Measurements from ENCODE around the gene SAC3D1. TPM values are rescaled to one million over a fixed set of nuclear protein-coding genes. Genes with fewer than 3 reads are reported as not detected.

SAC3D1 gene
- total RNA-seq, 4 donors from 2014 or later: 2.1 to 13.1 (median 6.0) TPM

DNA sequence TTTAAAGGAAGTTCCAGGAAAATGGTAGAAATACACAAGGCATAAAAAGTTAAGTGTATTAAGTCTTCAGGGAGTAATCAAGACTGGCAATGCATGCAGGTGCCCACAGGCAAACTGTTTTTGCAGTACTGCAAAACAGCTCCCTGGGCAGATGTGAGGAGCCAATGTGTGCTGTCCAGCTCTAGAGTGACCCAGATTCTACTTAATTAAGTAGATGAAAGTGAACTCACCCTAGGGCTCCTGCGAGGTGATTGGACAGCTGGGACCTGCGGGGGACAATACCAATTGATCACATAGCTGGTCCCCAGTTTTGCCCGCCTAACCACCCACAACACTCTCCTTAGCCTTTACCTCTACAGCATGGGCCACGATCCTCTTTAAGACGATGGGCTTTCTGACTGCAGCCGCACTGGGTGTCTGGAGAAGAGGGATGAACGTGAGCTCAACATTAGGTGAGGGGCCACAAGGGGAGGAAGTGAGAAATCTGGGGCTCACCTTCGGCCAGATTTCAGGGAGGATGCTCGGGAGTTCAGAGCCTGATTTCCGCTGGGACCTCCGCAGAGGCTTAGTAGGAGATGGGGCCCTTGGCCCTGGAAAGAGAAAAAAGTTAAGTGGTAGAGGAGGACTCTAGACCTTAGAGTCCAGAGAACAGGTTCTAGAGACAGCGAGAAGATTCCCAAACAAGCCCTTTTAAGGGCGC is 42.3 kb downstream of the SAC3D1 start:
- no peak for DNase-seq
- Histone ChIP-seq H3K4me1 (peaks cover 8 to 17% of the 10 kb centered on the region in 2 donors), H3K27ac (peak overlapping the region in 1 of 3 donors; percentile 87), H3K4me3 (replicated peaks in 1 of 3) (peak overlapping the region in 2 of 3 donors; percentile 56 to 82), H3K36me3 (peaks cover 7 to 22% of the 10 kb centered on the region in 2 donors), H3K9me3 (no peaks in the 10 kb centered on the region), H3K27me3 (no peaks in the 10 kb centered on the region)
- intact Hi-C loops (cut with DNase I): no loop called here
- TF ChIP-seq, protein P1, sequence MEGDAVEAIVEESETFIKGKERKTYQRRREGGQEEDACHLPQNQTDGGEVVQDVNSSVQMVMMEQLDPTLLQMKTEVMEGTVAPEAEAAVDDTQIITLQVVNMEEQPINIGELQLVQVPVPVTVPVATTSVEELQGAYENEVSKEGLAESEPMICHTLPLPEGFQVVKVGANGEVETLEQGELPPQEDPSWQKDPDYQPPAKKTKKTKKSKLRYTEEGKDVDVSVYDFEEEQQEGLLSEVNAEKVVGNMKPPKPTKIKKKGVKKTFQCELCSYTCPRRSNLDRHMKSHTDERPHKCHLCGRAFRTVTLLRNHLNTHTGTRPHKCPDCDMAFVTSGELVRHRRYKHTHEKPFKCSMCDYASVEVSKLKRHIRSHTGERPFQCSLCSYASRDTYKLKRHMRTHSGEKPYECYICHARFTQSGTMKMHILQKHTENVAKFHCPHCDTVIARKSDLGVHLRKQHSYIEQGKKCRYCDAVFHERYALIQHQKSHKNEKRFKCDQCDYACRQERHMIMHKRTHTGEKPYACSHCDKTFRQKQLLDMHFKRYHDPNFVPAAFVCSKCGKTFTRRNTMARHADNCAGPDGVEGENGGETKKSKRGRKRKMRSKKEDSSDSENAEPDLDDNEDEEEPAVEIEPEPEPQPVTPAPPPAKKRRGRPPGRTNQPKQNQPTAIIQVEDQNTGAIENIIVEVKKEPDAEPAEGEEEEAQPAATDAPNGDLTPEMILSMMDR (IDR thresholded peaks at IDR 0.05): no peak
- no peak for TF ChIP-seq POLR2A (IDR thresholded peaks at IDR 0.05)
- 2 to 3% methylated on average over 12 of the region's 13 CpGs for WGBS, 2 donors

DNA sequence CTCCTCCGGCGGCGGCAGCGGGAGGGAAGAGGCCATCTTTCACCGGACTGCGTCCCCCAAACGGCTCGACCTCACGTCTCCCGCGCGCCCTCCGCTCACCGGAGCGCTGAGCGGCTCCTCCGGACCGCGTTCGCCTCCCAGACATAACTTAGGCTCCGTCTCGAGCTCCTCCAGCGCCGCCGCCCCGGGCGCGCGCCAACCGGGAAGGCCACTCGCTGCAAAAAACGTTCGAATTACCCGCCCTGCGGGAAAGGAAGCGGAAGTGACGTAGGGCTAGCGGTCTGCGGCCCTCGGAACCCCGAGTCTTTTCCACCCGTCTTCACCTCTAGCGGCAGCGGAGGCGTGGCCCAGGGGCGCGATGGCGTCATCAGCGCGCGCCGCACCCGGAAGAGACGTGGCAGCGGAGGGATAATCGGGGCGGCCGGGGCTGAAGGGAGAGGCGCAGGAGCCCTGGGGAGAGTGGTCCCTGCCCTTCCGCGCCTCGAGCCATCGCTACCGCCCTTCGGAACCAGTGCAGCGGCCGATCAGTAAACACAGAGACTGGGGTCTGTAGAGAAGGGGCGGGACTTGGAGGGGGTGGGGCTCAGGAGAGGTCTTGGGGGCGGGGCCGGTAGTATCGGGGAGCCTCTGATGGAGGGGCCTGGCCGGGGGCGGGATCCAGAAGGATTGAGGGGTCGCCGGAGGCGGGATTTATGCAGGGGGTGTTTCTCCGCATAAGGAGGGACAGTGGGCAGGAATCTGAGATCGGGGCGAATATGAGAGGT is 43.0 kb downstream of the SAC3D1 start, which contains the start of the genes CDCA5 and ZFPL1:
CDCA5 (minus strand) TSS at position 207 of the 764 bp plus-strand sequence; CDS start at position 145, 62 bp downstream.
ZFPL1 (plus strand) TSS at position 389 of the 764 bp plus-strand sequence. CDS start 477 bp downstream, outside the sequence.
- intact Hi-C loops (cut with DNase I): loop anchor here (2.0 kb wide), 1 partner anchor 69 kb away; the partner anchor contains the start of gene ARL2
- Histone ChIP-seq H3K4me3 (replicated peaks in 1 of 3) (peak within 1 kb of the TSS; percentile 44 to 82 (median 56)), H3K4me1 (peaks cover 8 to 17% of the 10 kb centered on the region in 2 donors), H3K9me3 (no peaks in the 10 kb centered on the region), H3K27me3 (no peaks in the 10 kb centered on the region), H3K36me3 (peaks cover 7 to 22% of the 10 kb centered on the region in 2 donors), H3K27ac (peak within 1 kb of the TSS; percentile 84 to 92 (median 87))
- TF ChIP-seq POLR2A (IDR thresholded peaks at IDR 0.05): peak in 1 of 2 donors; percentile 70
- TF ChIP-seq, protein P1 (IDR thresholded peaks at IDR 0.05): no peak
- WGBS, 2 donors: 1 to 2% methylated on average over 46 to 51 of the region's 79 CpGs
- DNase-seq: peak; percentile 94

DNA sequence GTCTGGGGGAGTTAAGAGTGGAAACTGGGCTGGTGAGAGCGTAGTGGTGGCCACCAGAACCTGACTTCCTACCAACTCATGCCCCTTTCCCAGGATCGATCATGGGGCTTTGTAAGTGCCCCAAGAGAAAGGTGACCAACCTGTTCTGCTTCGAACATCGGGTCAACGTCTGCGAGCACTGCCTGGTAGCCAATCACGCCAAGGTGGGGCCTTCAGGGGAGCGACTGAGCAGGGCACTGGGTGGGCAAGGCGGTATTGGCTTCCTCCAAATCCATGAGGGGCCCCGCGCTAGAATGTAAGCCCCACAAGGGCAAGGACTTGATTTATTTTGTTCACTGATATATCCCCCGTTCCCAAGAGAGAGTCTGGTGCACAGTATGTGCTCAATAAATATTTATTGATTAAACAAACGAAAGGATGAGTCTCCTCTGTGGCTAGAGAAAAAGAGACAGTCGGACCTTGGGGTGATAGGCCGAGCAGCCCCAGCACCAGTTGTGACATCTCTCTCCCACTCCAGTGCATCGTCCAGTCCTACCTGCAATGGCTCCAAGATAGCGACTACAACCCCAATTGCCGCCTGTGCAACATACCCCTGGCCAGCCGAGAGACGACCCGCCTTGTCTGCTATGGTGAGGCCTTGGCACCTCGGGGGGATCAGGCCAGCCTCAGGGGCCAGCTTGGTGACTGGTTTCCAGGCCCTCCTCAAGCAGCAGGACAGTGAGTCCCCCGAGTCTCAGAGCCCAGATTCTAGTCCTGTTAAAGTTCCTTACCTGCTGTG is 43.8 kb downstream of the SAC3D1 start:
- 43 to 65% methylated on average over 18 to 22 of the region's 23 CpGs for WGBS, 2 donors
- Histone ChIP-seq H3K27ac (peak overlapping the region in 2 of 3 donors; percentile 87 to 92), H3K9me3 (no peaks in the 10 kb centered on the region), H3K4me1 (peaks cover 8 to 17% of the 10 kb centered on the region in 2 donors), H3K4me3 (replicated peaks in 1 of 3) (peak overlapping the region; percentile 44 to 82 (median 56)), H3K27me3 (no peaks in the 10 kb centered on the region), H3K36me3 (peaks cover 7 to 22% of the 10 kb centered on the region in 2 donors)
- no peak for TF ChIP-seq POLR2A (IDR thresholded peaks at IDR 0.05)
- TF ChIP-seq, protein P1 (IDR thresholded peaks at IDR 0.05): no peak
- no peak for DNase-seq
- intact Hi-C loops (cut with DNase I): loop anchor here (2.0 kb wide), 1 partner anchor 70 kb away; the partner anchor contains the start of gene ARL2

DNA sequence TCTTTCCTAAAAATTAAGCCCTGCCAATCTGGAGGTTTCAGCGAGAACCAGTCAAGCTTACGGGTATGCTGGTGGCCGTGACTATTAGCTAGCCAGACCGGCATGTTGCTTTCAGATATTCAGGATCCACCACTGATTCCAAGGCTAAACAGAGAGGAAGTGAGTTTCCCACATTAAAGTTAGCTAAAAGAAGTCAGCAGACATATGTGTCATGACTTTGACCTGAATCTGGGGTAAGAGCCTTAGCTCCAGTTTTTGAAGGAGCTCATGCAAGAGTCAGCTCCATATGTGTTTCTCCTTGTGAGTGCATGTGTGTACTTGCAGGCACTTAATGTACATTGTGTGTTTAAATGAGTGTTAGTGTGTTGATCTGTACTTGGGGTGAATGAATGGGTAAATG is 44.4 kb downstream of the SAC3D1 start:
- Histone ChIP-seq H3K4me3 (replicated peaks in 1 of 3) (no peak overlapping the region), H3K27ac (no peak overlapping the region), H3K27me3 (no peaks in the 10 kb centered on the region), H3K36me3 (peaks cover 7 to 22% of the 10 kb centered on the region in 2 donors), H3K9me3 (no peaks in the 10 kb centered on the region), H3K4me1 (peaks cover 8 to 17% of the 10 kb centered on the region in 2 donors)
- WGBS, 2 donors: 95% methylated on average over 4 of the region's 4 CpGs
- intact Hi-C loops (cut with DNase I): loop anchor here (2.0 kb wide), 1 partner anchor 71 kb away; the partner anchor contains the start of gene ARL2
- DNase-seq: no peak
- TF ChIP-seq, protein P1 (IDR thresholded peaks at IDR 0.05): no peak
- TF ChIP-seq POLR2A (IDR thresholded peaks at IDR 0.05): no peak
